CD4-positive, alpha-beta T cell treated with Interleukin-17A for 4 hours (primary cell): Measurements from ENCODE around the gene ZCCHC3.

Experiments
- DNase-seq: peaks from one replicate; pipeline ENCODE4 v3.0.0-alpha.2; 2020; ENCODE audit warnings: mixed read lengths

Gene ZCCHC3

GRCh38 chr20:284172-284571, 13.2 kb upstream of the ZCCHC3 start:
- no peak for DNase-seq

GRCh38 chr20:286508-286907, 10.9 kb upstream of the ZCCHC3 start:
- DNase-seq, result no peak

- DNase-seq, result no peak
Observed at GRCh38 chr20:288956-289692, 8.2 kb upstream of the ZCCHC3 start.

GRCh38 chr20:289693-290083, 7.7 kb upstream of the ZCCHC3 start:
- DNase-seq, result no peak

GRCh38 chr20:290084-290831, 7.1 kb upstream of the ZCCHC3 start, which contains the start of gene C20orf96:
C20orf96 (minus strand) TSS chr20:290750; CDS start chr20:290610, 140 bp downstream.
- peak; percentile 95 for DNase-seq

GRCh38 chr20:294602-295001, 2.8 kb upstream of the ZCCHC3 start:
- no peak for DNase-seq

GRCh38 chr20:295804-296203, 1.6 kb upstream of the ZCCHC3 start:
- DNase-seq, result no peak

- peak; percentile 60 for DNase-seq
Observed at GRCh38 chr20:297925-298775, 780 bp downstream of the ZCCHC3 start.

GRCh38 chr20:298776-299391, 1.5 kb downstream of the ZCCHC3 start:
- no peak for DNase-seq

- no peak for DNase-seq
Observed at GRCh38 chr20:300345-300990, 3.1 kb downstream of the ZCCHC3 start.

GRCh38 chr20:301886-302848, 4.8 kb downstream of the ZCCHC3 start:
- DNase-seq, result no peak

- no peak for DNase-seq
Observed at GRCh38 chr20:305745-306144, 8.4 kb downstream of the ZCCHC3 start.

GRCh38 chr20:308427-309038, 11.2 kb downstream of the ZCCHC3 start:
- no peak for DNase-seq

GRCh38 chr20:309306-309840, 12.0 kb downstream of the ZCCHC3 start:
- no peak for DNase-seq

GRCh38 chr20:309841-310644, 12.7 kb downstream of the ZCCHC3 start:
- DNase-seq, result peak; percentile 87

- no peak for DNase-seq
Observed at GRCh38 chr20:310645-311044, 13.3 kb downstream of the ZCCHC3 start.

- DNase-seq, result no peak
Observed at GRCh38 chr20:311609-312008, 14.2 kb downstream of the ZCCHC3 start.

- DNase-seq, result no peak
Observed at GRCh38 chr20:312067-312466, 14.7 kb downstream of the ZCCHC3 start.

- DNase-seq, result no peak
Observed at GRCh38 chr20:312866-313265, 15.5 kb downstream of the ZCCHC3 start.
